MM.1S (cell line): ENCODE measurements around the gene MAGI1.

ENCODE experiments used
- CTCF ChIP-seq: fragments of 300-600 bp; sonication (generic); IDR thresholded peaks from 2 replicates; pipeline ENCODE4 v1.5.1; 2016; ENCODE audit warnings: antibody characterized with exemption, low read length, mixed read lengths
- EZH2 ChIP-seq: fragments of 300-600 bp; sonication (generic); optimal IDR thresholded peaks from 2 replicates; pipeline ENCODE3; 2017; ENCODE audit warnings: low read depth, mild to moderate bottlenecking, antibody characterized with exemption, low read length, mixed read lengths

- no peak for TF ChIP-seq CTCF
- no peak for TF ChIP-seq EZH2
Measured at GRCh38 chr3:66010348-66010738, 28.4 kb downstream of the MAGI1 start.
